Measurements from ENCODE around the gene USP3. TPM values are rescaled to one million over a fixed set of nuclear protein-coding genes. Genes with fewer than 3 reads are reported as not detected.
A peak's percentile ranks its signal among the peaks of the same experiment; 100 is the strongest.

The USP3 gene
- total and polyA plus RNA-seq, 9 of the 15 experiments (the other 6 are each of a cell fraction or from before 2014, with no cell fraction given) = 17.3 to 54.3 (median 34.8) TPM

DNA sequence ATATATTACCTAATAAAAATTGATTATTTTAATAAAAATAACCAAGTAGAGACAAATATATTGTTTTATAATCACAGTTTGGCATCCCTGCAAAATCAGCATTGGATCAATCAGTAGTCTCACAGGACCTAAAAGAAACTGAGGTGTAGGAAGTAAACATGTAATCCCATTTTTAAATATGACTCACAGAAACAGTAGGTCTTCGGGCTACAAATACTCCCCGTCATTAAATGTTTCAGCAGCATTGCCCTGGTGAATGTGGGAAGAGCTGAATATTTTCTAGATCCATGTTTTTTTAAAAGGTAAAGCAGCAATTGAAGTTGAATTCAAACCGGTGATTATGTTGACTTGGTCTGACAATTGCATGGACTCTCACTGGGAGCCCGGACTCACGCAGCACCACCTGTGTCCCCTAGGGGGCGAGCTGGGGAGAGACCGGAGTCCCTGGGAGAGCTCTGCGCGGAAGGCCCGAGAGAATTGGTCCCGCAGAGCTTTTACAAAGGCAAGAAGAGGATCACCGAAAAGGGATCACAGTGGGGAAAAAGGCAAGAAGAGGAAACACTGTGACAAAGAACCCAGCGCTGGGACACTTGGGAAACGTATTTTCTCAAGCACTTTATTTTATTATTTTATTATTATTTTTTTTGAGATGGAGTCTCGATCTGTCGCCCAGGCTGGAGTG lies 17.2 kb upstream of the USP3 start (continued):
- TF ChIP-seq ZBTB8A (IDR thresholded peaks at IDR 0.05; ENCODE audit: partially characterized antibody) (no peak), TGIF2 (CRISPR knock-in tag; IDR thresholded peaks at IDR 0.05) (no peak), STAG1 (CRISPR knock-in tag; IDR thresholded peaks at IDR 0.05; ENCODE audit: borderline replicate concordance) (no peak), DACH1 (IDR thresholded peaks at IDR 0.05; ENCODE audit: partially characterized antibody) (no peak), E2F3 (CRISPR knock-in tag; IDR thresholded peaks at IDR 0.05) (no peak), RAD51 (IDR thresholded peaks at IDR 0.05; ENCODE audit: borderline replicate concordance, low read depth) (no peak), RCOR1 (IDR thresholded peaks at IDR 0.05; ENCODE audit: borderline replicate concordance in 1 of 2, low read depth in 2 of 2, low read length in 2 of 2) (peak in 1 of 2 experiments; percentile 46; a peak in 1 of 4 replicates), HCFC1 (IDR thresholded peaks at IDR 0.05; ENCODE audit: low read depth, low read length) (no peak), ZNF766 (CRISPR knock-in tag; conservative IDR thresholded peaks at IDR 0.05) (0 out of 2 replicates have a peak, but pooled peaks have one; percentile 22), CHD1 (IDR thresholded peaks at IDR 0.05; ENCODE audit: low read length) (no peak), ZBTB17 (CRISPR knock-in tag; IDR thresholded peaks at IDR 0.05) (peak; percentile 63), NR2C1 (IDR thresholded peaks at IDR 0.05) (no peak), NR2C1 (tag; IDR thresholded peaks at IDR 0.05) (no peak), CC2D1A (IDR thresholded peaks at IDR 0.05) (peak; percentile 43; the same call in 1 of the 2 replicates), SMARCB1 (IDR thresholded peaks at IDR 0.05; ENCODE audit: insufficient read length, low read depth) (peak; percentile 64), ZBTB1 (CRISPR knock-in tag; IDR thresholded peaks at IDR 0.05; ENCODE audit: borderline replicate concordance, low read depth) (no peak), DMBX1 (CRISPR knock-in tag; IDR thresholded peaks at IDR 0.05; ENCODE audit: borderline replicate concordance) (no peak), ZBTB7A (IDR thresholded peaks at IDR 0.05; ENCODE audit: borderline replicate concordance, control insufficient read depth, low read depth, low read length) (no peak), ZNF175 (CRISPR knock-in tag; IDR thresholded peaks at IDR 0.05; ENCODE audit: low read depth) (peak; percentile 46), ETS2 (tag; IDR thresholded peaks at IDR 0.05; ENCODE audit: borderline replicate concordance, poor library complexity, severe bottlenecking) (no peak), BDP1 (IDR thresholded peaks at IDR 0.05; ENCODE audit: insufficient read depth, insufficient read length) (no peak), ZNF436 (CRISPR knock-in tag; IDR thresholded peaks at IDR 0.05) (no peak), BMI1 (IDR thresholded peaks at IDR 0.05; ENCODE audit: low read length) (no peak), KLF16 (IDR thresholded peaks at IDR 0.05) (0 out of 2 replicates have a peak, but pooled peaks have one; percentile 19)
- TF ChIP-seq, protein P1, sequence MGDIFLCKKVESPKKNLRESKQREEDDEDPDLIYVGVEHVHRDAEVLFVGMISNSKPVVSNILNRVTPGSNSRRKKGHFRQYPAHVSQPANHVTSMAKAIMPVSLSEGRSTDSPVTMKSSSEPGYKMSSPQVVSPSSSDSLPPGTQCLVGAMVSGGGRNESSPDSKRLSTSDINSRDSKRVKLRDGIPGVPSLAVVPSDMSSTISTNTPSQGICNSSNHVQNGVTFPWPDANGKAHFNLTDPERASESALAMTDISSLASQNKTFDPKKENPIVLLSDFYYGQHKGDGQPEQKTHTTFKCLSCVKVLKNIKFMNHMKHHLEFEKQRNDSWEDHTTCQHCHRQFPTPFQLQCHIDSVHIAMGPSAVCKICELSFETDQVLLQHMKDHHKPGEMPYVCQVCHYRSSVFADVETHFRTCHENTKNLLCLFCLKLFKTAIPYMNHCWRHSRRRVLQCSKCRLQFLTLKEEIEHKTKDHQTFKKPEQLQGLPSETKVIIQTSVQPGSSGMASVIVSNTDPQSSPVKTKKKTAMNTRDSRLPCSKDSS (IDR thresholded peaks at IDR 0.05; ENCODE audit: low read depth, partially characterized antibody) = no peak
- TF ChIP-seq, protein P2, sequence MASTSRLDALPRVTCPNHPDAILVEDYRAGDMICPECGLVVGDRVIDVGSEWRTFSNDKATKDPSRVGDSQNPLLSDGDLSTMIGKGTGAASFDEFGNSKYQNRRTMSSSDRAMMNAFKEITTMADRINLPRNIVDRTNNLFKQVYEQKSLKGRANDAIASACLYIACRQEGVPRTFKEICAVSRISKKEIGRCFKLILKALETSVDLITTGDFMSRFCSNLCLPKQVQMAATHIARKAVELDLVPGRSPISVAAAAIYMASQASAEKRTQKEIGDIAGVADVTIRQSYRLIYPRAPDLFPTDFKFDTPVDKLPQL (IDR thresholded peaks at IDR 0.05; ENCODE audit: extremely low read depth, insufficient read length) = no peak
- TF ChIP-seq, protein P3, sequence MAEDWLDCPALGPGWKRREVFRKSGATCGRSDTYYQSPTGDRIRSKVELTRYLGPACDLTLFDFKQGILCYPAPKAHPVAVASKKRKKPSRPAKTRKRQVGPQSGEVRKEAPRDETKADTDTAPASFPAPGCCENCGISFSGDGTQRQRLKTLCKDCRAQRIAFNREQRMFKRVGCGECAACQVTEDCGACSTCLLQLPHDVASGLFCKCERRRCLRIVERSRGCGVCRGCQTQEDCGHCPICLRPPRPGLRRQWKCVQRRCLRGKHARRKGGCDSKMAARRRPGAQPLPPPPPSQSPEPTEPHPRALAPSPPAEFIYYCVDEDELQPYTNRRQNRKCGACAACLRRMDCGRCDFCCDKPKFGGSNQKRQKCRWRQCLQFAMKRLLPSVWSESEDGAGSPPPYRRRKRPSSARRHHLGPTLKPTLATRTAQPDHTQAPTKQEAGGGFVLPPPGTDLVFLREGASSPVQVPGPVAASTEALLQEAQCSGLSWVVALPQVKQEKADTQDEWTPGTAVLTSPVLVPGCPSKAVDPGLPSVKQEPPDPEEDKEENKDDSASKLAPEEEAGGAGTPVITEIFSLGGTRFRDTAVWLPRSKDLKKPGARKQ (CRISPR knock-in tag; IDR thresholded peaks at IDR 0.05) = no peak

All from K562 (cell line).